Fibroblast of the aortic adventitia (primary cell): ENCODE measurements around the gene UBR3. TPM values are rescaled to one million over a fixed set of nuclear protein-coding genes. Genes with fewer than 3 reads are reported as not detected.
A peak's percentile ranks its signal among the peaks of the same experiment; 100 is the strongest.
"Not testable (repeated sequence)": the region's sequence is repeated elsewhere in the genome, so short reads cannot be mapped to it uniquely, and the experiment has no call there.

Experiments
- DNase-seq: peaks from one replicate; pipeline ENCODE4 v3.0.0-alpha.2; 2010; ENCODE audit warnings: low read depth
- H3K4me3 ChIP-seq: 2 replicates; pipeline ENCODE4 v1.5.1; 2011; ENCODE audit warnings: low read depth, mild to moderate bottlenecking, control low read depth, low read length, moderate library complexity
- CTCF ChIP-seq: IDR thresholded peaks from 2 replicates; pipeline ENCODE4 v1.5.1; 2011; ENCODE audit warnings: mild to moderate bottlenecking, low read length, control low read depth, inconsistent platforms; ENCODE audit not compliant: insufficient read depth
- total RNA-seq: library from RNA; depleted of rRNA; stranded (reverse); fragments of >200 nt; gene quantifications from 2 replicates; pipeline ENCODE4 v1.2.3, GENCODE V29; 2012; ENCODE audit warnings: low replicate concordance

Gene UBR3
- total RNA-seq, 1 donor: 45.5 TPM

GRCh38 chr2:169839954-169840746, 12.9 kb downstream of the UBR3 start:
- DNase-seq: peak; percentile 77
- no peak overlapping the region for H3K4me3 ChIP-seq
- no peak for TF ChIP-seq CTCF

GRCh38 chr2:169840747-169841142, 13.5 kb downstream of the UBR3 start:
- no peak for DNase-seq
- no peak for TF ChIP-seq CTCF
- no peak overlapping the region for H3K4me3 ChIP-seq

- DNase-seq, H3K4me3 ChIP-seq: not testable (repeated sequence)
Measured at GRCh38 chr2:169841625-169842024, 14.4 kb downstream of the UBR3 start.

GRCh38 chr2:169845016-169845415, 17.8 kb downstream of the UBR3 start:
- DNase-seq: no peak
- no peak overlapping the region for H3K4me3 ChIP-seq
- no peak for TF ChIP-seq CTCF

- not testable (repeated sequence) for DNase-seq, H3K4me3 ChIP-seq
Measured at GRCh38 chr2:169848959-169849693, 21.9 kb downstream of the UBR3 start.

- no peak for DNase-seq
Measured at GRCh38 chr2:169849710-169850109, 22.5 kb downstream of the UBR3 start.

GRCh38 chr2:169853041-169853668, 25.9 kb downstream of the UBR3 start:
- no peak overlapping the region for H3K4me3 ChIP-seq
- DNase-seq: no peak
- no peak for TF ChIP-seq CTCF

More at GRCh38 chr2:169849710-169850109, 22.5 kb downstream of the UBR3 start:
- H3K4me3 ChIP-seq: no peak overlapping the region
- no peak for TF ChIP-seq CTCF

GRCh38 chr2:169855281-169856258, 28.3 kb downstream of the UBR3 start:
- not testable (repeated sequence) for DNase-seq, H3K4me3 ChIP-seq
